Measurements from ENCODE around the gene TBC1D9B.

DNA sequence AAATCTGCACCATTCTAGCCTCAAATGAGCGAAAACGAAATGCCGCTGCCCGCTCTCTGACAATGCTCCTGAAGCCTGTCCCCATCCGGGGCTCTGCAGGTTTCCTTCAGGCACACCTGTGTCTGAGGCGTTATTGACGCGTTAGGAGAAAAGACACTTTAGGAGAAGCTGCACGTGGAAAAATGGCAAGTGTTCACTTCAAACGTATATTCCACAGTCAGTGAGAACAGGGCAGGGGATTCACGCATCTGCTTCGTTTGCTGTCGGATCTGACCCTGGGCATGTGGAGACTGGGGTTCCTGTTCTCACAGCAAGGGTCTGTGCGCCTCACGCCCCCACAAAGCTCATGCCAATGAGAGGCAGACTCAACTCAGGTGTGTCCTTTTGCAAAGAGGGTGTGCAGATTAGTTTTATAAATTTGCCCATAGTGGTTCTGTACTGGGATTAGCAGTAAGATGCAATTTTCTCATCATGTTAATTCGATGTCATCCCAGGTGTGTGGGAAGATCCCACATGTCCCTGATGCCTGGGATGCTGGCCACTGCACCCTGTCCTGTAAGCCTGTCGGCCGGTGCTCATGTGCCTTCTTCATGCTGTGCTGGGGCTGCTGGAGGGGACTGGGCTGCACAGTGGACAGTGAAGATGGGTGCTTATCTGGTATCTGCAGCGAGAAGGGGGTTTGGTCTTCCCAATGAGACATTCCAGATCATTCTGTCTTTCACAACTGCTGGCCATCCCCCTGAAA lies 11.2 kb upstream of the TBC1D9B start:
- TF ChIP-seq, protein P1, sequence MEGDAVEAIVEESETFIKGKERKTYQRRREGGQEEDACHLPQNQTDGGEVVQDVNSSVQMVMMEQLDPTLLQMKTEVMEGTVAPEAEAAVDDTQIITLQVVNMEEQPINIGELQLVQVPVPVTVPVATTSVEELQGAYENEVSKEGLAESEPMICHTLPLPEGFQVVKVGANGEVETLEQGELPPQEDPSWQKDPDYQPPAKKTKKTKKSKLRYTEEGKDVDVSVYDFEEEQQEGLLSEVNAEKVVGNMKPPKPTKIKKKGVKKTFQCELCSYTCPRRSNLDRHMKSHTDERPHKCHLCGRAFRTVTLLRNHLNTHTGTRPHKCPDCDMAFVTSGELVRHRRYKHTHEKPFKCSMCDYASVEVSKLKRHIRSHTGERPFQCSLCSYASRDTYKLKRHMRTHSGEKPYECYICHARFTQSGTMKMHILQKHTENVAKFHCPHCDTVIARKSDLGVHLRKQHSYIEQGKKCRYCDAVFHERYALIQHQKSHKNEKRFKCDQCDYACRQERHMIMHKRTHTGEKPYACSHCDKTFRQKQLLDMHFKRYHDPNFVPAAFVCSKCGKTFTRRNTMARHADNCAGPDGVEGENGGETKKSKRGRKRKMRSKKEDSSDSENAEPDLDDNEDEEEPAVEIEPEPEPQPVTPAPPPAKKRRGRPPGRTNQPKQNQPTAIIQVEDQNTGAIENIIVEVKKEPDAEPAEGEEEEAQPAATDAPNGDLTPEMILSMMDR (IDR thresholded peaks at IDR 0.05): no peak
- TF ChIP-seq POLR2A (IDR thresholded peaks at IDR 0.05): no peak

Data from lower leg skin (tissue), 3 donors.